ENCODE measurements around the gene ADH6. TPM values are rescaled to one million over a fixed set of nuclear protein-coding genes. Genes with fewer than 3 reads are reported as not detected.

Gene ADH6
- total and polyA plus RNA-seq, 2 of the 13 experiments (the other 11 are each of a cell fraction or from before 2014, with no cell fraction given): 39.8 to 73.9 TPM

DNA sequence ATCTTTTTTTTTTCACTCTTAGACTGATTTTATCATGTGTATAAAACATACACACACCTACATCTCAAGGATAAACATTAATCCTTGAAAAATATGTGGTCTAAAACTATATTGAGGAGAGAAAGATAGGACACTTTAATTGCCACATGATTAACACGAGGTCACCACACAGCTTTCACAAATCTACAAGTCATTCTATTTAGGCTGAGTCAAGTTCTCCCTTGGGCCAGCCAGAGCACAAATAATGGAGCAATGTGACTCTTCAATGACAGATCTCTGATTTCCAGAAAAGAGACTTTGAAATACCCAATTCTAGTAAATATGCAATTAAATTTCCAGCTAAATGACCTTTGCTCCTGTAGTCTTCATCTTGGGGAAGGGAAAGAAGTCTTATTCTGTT lies 62.1 kb downstream of the ADH6 start (continued):
- TF ChIP-seq ZBTB7A (CRISPR knock-in tag; IDR thresholded peaks at IDR 0.05) (no peak), DMTF1 (CRISPR knock-in tag; IDR thresholded peaks at IDR 0.05) (no peak), IRX3 (CRISPR knock-in tag; IDR thresholded peaks at IDR 0.05; ENCODE audit: borderline replicate concordance, low read depth) (no peak), ZFP82 (CRISPR knock-in tag; IDR thresholded peaks at IDR 0.05; ENCODE audit: borderline replicate concordance) (0 out of 2 replicates have a peak, but pooled peaks have one; percentile 34), MNT (IDR thresholded peaks at IDR 0.05) (peak; percentile 2; the same call in 1 of the 2 replicates), PRPF4 (IDR thresholded peaks at IDR 0.05; ENCODE audit: low read depth, low read length, poor library complexity, severe bottlenecking) (no peak), ARID3A (IDR thresholded peaks at IDR 0.05; ENCODE audit: low read depth, low read length) (no peak), DBP (CRISPR knock-in tag; IDR thresholded peaks at IDR 0.05; ENCODE audit: not compliant biosample characterization) (no peak), ZNF773 (CRISPR knock-in tag; IDR thresholded peaks at IDR 0.05; ENCODE audit: borderline replicate concordance) (no peak), ZNF260 (CRISPR knock-in tag; IDR thresholded peaks at IDR 0.05; ENCODE audit: borderline replicate concordance, low read depth) (no peak), SNRNP70 (IDR thresholded peaks at IDR 0.05; ENCODE audit: low read depth, low read length) (no peak), THYN1 (CRISPR knock-in tag; IDR thresholded peaks at IDR 0.05; ENCODE audit: borderline replicate concordance, low read depth) (no peak), YEATS4 (CRISPR knock-in tag; IDR thresholded peaks at IDR 0.05; ENCODE audit: borderline replicate concordance) (0 out of 2 replicates have a peak, but pooled peaks have one; percentile 6)
- TF ChIP-seq, protein P1, sequence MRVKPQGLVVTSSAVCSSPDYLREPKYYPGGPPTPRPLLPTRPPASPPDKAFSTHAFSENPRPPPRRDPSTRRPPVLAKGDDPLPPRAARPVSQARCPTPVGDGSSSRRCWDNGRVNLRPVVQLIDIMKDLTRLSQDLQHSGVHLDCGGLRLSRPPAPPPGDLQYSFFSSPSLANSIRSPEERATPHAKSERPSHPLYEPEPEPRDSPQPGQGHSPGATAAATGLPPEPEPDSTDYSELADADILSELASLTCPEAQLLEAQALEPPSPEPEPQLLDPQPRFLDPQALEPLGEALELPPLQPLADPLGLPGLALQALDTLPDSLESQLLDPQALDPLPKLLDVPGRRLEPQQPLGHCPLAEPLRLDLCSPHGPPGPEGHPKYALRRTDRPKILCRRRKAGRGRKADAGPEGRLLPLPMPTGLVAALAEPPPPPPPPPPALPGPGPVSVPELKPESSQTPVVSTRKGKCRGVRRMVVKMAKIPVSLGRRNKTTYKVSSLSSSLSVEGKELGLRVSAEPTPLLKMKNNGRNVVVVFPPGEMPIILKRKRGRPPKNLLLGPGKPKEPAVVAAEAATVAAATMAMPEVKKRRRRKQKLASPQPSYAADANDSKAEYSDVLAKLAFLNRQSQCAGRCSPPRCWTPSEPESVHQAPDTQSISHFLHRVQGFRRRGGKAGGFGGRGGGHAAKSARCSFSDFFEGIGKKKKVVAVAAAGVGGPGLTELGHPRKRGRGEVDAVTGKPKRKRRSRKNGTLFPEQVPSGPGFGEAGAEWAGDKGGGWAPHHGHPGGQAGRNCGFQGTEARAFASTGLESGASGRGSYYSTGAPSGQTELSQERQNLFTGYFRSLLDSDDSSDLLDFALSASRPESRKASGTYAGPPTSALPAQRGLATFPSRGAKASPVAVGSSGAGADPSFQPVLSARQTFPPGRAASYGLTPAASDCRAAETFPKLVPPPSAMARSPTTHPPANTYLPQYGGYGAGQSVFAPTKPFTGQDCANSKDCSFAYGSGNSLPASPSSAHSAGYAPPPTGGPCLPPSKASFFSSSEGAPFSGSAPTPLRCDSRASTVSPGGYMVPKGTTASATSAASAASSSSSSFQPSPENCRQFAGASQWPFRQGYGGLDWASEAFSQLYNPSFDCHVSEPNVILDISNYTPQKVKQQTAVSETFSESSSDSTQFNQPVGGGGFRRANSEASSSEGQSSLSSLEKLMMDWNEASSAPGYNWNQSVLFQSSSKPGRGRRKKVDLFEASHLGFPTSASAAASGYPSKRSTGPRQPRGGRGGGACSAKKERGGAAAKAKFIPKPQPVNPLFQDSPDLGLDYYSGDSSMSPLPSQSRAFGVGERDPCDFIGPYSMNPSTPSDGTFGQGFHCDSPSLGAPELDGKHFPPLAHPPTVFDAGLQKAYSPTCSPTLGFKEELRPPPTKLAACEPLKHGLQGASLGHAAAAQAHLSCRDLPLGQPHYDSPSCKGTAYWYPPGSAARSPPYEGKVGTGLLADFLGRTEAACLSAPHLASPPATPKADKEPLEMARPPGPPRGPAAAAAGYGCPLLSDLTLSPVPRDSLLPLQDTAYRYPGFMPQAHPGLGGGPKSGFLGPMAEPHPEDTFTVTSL (CRISPR knock-in tag; IDR thresholded peaks at IDR 0.05; ENCODE audit: borderline replicate concordance): no peak
- TF ChIP-seq, protein P2, sequence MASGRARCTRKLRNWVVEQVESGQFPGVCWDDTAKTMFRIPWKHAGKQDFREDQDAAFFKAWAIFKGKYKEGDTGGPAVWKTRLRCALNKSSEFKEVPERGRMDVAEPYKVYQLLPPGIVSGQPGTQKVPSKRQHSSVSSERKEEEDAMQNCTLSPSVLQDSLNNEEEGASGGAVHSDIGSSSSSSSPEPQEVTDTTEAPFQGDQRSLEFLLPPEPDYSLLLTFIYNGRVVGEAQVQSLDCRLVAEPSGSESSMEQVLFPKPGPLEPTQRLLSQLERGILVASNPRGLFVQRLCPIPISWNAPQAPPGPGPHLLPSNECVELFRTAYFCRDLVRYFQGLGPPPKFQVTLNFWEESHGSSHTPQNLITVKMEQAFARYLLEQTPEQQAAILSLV (CRISPR knock-in tag; IDR thresholded peaks at IDR 0.05; ENCODE audit: borderline replicate concordance): no peak

All from HepG2 (cell line).